GM19328 (cell line): Measurements from ENCODE around the gene TOM1L2.
"Not testable (repeated sequence)": the region's sequence is repeated elsewhere in the genome, so short reads cannot be mapped to it uniquely, and the experiment has no call there.

ENCODE experiments used
- ATAC-seq: cut with Tn5 transposase; IDR thresholded peaks from one replicate; pipeline ENCODE4 v1.9.1; 2021; ENCODE audit warnings: mild to moderate bottlenecking, moderate library complexity; ENCODE audit not compliant: unreplicated experiment

Gene TOM1L2

DNA sequence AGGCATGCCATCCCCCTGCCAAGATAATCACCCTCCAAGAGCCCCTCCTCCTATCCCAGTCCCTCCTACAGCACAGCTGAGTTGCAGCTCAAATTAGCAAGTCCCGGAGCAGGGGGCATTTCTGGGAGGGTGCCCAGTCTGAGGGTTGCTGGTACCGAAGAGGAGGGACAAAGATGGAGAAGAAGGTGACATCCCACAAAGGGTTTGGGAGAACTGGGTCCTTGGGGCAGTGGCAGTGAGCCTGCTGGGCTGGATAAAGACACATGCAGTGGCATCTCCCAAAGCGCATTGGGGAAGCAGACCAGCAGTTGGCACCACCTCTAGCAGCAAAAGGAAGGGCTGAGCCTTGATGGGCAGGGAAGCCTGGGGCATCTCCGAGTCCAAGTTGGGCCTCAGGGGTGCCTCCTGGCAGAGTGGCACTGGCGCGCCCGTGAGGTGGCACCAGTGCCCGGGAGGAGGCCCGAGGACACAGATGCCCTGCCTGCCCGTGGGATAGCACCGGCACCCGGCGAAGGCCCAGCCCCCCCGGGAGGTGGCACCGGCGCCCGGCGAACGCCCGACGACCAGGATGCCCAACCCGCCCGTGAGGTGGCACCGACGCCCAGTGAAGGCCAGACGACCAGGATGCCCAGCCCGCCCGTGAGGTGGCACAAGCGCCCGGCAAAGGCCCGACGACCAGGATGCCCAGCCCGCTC is 622 bp downstream of the TOM1L2 start:
- ATAC-seq, result no peak

DNA sequence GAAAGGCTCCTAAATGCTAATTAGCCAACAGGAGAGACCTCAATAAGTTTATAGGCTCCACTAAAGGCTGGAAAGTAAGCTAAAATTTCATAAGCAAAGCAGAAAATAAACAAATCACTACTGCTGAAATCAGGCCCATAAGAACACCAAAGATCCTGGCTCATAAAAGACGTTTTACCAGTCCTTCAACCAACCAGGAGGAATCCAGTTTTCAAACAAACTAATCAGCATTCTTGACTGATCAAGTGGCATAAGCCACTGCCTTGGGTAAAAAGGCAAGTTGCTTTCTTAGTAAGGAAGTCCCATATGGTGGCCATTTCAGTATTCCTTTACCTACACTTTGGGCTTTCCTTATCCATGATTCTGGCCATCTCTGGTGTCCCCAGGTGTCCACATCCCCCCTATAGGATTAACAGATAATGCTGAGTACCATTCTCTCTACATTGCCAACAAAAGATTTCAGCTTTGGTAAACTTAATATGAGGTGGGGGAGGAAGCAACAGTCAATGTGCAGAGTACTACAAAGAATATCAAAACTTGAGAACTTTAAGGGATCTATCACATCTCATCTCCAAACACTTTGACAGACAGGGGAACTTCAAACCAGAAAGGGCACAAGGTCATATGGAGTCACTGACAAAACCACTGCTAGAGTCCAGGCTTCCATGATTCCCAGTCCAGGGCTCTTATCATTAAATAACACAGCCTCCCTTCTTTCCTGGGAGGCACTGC is 1.3 kb downstream of the TOM1L2 start:
- no peak for ATAC-seq

DNA sequence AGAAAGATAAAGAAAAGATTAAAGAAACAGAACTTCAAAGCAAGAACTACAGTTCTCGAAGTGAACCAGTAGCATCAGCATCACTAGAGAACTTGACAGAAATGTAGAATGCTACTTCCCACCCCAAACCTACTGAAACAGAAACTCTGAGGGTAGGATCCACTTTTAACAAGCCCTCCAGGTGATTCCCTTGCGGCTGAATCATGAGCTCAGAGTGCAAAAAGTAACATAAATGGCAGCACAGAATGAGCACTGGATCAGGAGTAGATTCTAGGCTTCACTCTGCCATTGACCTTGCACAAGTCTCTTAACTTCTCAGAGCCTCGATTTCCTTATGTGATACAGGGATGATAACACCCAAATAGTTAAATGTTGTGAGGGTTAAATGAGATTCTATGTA is 5.8 kb downstream of the TOM1L2 start:
- ATAC-seq, result no peak

DNA sequence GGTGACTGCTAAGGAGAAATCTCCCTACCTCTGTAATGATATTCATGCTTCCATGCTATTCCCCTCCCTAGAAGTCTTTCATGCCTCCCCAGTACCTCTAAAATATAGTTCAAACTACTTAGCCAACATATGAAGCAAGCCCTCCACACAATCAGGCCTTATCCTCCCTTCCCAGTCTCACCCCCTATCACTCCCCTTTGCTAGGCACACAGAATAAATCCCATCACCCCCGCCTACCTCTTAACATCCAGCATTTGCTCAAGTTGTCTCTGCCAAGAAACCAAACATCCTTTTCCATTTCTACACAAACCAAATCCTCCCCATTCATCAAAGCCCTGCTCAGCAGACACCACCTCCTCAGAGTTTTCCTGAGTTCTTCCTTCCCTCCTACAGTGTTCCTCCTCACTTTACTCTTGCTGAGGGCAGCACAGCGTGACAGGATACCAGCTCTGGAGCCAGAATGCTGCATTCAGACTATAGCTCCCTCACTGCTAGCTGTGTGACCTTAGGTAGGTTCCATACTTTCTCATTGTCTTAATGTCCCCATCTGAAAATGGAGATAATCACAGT is 7.0 kb downstream of the TOM1L2 start:
- no peak for ATAC-seq

DNA sequence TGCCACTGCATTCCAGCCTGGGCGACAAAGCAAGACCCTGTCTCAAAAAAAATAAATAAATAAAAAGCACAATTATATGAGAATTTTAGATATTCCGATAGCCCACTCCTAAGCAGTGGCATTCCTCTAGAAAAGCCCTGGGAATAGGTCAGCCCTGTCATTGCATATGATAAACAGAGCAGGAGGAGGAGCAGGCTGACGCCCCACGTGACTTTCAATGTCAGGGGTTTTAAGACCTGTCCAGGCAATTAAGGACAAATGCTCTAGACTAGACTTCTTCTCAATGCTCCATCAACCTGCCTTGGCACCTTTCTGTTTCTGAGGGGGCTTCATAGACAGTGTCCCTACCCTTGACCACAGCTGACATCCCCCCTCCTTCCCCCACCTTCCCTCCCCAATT is 7.5 kb downstream of the TOM1L2 start:
- ATAC-seq, result no peak

DNA sequence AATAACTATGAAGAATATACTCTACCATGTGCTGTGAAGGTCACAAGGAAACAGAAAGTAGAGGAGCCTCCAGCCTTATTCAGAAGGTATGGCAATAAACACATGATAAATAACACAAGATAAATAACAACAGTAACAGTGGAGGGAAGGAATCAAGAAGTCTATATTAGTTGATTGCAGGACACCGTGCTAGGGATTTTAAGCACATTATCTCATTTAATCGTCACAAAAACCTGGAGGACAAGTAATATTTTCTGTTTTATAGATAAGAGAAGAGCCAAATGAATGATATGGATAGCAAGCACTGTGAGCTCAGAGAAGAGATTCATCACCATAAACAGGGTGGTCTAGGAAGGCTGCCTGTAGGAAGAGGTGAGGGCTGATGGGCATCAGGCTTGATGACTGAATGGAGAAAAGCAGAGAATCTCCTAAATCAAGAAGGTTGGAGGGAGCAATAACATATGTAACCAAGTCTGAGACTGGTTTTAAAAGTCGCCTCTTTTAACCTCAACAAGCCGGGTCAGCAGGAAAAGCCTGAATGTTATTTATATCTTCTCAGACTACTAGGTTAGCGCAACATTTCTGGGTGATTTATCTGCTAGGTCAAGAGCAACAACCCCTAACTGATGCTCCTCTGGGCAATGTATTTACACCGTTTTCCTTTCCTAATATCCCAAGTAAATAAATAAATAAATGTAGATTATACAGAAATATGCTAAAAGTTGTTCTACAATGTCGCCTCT is 8.3 kb downstream of the TOM1L2 start:
- ATAC-seq, result no peak

DNA sequence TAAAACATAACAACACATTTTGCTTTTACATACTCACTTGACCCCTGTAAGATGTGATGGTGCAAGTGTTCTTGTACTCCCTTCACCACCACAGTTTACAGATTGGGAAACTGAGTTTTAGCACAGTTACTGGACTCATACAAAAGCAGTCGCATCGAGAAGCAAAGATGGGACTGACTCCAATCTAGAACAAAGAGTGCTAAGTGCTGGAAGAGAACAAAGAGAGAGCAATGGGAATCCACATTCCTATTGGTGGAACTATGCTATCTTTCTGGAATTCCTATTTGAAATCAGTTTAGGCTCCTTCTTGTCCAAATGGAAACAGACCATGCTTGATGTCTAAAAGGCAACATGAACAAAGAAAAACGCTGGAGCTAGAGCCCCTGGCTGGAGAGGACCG is 9.1 kb downstream of the TOM1L2 start:
- no peak for ATAC-seq

DNA sequence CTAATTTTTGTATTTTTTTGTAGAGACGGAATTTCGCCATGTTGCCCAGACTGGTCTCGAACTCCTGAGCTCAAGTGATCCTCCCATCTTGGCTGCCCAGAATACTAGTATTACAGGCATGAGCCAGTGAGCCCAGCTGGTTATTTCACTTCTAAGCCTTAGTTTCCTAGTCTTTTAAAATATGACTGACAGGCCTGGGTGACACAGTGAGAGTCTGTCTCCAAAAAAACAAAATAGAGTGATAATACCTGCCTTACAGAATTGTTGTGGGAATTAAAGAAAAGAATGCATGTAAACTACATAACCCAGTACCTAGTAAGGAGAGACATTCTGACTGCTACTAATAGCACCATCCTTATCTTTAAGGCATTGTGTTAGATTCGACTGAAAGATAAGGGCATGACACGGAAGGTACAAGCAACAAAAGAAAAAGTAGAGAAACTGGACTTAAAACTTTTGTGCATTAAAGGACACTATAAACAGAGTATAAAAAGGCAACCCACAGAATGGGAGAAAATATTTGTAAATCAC is 11.6 kb downstream of the TOM1L2 start:
- no peak for ATAC-seq

DNA sequence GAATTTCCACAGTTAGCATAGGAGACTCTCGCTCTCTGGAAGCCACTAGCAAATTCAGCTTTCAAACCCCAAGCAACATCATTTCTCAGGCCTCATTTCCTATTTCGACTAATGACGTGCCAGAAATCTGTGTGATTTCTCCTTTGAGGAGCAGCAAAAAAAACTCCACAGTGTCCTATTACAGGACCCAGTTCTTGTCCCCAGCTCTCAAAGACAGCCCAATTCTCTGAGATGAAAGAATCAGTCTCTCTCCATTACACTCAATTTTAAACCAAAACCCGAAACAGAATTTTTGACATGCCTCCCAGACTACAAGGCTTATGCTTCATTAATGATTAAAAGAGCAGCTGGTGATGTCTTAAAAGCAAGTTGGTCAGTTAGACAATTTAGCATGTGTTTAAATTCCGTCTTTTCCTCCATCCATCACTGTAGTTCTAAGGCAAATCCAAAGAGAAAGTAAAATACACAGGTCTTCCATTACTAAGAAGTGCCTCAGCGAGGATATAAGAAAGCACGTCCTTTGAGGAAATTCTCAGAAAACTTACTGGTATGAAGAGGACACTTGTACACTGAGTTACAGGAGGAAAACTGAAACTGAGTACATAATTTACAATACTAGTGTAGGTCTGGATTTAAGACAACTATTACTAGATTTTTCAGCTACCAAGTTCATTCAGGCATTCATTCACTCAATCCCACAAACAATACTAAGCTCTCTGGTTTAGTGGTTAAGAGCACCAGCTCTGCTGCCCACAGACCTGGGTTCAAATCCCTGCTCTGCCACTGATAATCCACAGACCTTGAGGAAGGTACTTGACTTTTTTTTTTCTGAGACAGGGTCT is 12.5 kb downstream of the TOM1L2 start:
- ATAC-seq, result no peak

DNA sequence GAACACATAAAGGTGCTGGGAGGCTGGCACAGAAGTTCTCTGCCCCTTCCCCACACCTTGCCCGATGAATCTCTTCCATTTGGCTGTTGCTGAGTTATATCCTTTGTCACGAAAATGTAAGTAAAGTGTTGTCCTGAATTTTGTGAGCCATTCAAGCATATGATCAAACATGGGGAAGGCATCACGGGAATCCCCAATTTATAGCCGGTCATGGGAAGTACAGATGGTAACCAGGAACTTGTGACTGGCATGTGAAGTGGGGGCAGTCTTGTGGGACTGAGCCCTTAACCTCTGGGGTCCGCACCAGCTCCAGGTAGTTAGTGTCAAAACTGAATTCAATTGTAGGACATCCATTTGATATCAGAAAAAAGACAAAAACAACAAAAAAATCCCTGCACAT is 13.2 kb downstream of the TOM1L2 start:
- no peak for ATAC-seq

DNA sequence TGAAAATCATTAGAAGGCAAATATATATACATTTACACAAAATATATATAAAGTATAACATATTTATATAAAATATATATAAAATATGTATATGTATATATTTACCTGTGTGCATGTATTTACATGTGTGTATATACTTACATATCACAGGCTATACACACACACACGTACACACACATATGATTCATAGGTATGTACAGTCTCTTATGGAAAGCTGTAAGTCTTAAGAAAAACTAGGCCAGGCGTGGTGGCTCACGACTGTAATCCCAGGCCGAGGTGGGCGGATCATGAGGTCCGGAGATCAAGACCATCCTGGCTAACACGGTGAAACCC is 14.7 kb downstream of the TOM1L2 start:
- no peak for ATAC-seq

DNA sequence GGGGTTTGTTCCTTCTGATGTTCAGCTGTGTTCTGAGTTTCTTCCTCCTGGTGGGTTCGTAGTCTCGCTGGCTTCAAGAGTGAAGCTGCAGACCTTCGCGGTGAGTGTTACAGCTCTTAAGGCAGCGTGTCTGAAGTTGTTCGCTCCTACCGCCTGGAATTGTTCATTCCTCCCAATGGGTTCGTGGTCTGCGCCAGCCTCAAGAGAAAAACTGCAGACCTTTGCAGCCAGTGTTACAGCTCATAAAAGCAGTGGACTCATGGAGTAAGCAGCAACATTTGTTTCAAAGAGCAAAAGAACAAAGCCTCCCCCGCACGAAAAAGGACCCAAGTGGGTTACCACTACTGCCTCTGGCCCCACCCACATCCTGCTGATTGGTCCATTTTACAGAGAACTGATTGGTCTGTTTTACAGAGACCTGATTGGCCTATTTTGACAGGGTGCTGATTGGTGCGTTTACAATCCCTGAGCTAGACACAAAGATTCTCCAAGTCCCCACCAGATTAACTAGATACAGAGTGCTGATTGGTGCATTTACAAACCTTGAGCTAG is 16.3 kb downstream of the TOM1L2 start:
- not testable (repeated sequence) for ATAC-seq

DNA sequence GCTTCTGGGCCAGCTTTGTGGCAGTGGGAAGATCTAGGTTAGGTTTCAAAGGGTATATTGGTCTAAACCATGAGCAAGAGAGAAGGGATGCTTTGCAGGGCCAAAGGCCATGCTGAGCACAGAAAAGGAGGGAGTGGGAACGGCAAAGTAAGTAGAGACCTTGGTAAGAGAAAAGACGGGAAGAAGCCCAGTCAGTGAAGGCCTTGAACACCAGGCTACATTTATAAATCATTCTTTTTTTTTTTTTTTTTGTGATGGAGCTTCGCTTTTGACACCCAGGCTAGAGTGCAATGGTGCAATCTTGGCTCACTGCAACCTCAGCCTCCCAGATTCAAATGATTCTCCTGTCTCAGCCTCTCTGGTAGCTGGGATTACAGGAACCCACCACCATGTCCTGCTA is 18.1 kb downstream of the TOM1L2 start:
- no peak for ATAC-seq

DNA sequence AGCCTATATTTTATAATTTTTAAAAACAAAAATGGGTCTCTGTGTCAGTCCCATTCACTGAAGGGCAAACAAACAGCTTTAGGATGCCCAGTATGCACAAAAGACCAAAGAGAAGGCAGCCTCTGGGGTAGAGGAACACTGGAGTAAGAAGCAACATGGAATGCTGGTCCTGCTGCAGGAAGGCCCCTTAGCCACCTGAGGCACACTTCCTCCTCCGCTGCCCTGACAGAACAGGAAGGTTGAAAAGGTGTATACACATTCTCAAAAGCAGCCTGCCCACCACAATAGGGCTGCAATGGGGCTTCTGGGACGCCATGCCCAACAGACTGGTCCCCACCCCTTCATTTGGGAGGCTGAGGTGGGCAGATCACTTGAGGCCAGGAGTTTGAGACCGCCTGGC is 19.5 kb downstream of the TOM1L2 start:
- ATAC-seq, result no peak

DNA sequence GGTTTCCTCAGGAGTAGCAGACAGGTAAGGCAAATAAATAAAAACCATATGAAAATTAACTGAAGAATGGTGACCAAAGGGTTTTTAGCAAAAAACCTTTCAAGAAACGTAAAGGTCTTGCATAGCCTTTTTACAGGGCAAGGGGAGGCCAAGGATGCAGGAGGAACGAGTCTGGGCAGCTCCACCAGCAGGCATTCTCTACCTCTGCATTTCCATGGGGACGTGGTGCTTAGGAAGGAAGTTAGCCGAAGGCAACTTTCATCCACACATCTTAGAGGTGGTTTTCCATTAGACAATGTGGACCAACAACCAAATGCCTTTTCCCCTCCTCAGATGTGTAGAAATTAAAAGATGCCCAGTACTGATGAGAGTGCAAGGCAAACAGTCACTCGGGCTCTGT is 20.7 kb downstream of the TOM1L2 start:
- ATAC-seq, result no peak

DNA sequence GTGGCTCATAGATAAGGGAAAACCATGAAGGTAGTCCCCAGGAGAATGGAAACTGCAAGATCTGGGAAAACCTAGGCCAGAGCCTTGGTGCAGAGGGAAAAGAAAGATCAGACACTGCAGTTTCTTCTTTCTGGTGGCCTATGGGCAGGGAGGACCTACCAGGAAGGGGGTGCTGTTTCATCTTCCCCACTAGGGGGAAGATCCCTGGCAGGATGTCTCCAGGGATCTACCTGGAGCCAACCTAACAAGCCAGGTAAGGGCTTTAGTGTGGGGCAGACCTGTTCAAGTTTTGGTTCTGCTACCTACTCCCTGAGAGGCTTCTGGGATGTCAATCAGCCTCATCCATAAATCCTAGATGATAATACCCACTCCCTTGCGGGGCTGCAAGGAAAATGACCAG is 21.4 kb downstream of the TOM1L2 start:
- no peak for ATAC-seq

DNA sequence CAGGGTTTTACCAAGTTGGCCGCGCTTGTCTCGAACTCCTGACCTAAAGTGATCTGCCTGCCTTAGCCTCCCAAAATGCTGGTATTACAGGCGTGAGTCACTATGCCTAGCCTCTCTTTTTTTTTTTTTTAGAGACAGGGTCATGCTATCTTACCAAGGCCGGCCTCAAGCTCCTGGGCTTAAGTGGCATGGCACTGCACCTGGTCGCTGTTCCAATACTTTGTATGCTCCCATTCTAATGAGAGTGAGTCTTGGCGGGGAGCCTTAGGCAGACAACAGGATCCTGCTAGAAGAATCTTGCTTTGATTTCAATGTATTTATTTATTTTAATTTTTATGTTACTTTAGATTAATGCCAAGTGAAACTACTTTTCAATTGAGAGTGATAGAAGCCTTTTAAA is 21.9 kb downstream of the TOM1L2 start:
- no peak for ATAC-seq

DNA sequence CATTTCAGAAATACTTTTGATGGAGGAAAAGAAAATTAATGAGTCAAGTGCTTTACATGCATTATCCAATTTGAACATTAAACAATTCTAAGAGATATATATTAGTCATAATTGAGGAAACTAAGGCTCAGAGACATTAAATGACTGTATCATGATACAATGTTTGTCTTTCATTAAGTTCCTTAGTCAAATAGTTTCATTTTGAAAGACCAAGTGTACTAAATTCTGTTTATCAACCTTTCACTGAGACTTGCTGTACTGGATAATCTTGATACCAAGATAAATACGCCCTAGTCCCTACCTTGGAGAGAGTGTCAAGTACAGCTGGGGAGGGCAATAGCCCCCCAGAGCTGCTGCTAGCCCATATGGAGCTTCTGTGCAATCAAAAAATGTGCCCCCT is 24.2 kb downstream of the TOM1L2 start:
- no peak for ATAC-seq

DNA sequence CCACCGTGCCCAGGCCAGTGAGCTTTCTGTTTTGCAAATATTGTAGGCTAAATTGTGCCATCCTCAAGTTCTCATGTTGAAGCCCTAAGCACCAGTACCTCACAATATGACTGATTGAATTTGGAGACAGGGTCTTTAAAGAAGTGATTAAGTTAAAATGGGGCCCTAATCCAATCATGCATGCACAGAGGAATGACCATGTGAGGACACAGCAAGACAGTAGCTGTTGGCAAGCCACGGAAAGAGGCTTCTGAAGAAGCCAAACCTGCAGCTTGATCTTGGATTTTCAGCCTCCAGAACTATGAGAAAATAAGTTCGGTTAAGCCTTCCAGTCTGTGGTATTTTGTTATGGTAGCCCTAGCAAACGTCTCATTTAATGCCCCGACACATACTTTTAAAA is 24.9 kb downstream of the TOM1L2 start:
- ATAC-seq, result no peak

DNA sequence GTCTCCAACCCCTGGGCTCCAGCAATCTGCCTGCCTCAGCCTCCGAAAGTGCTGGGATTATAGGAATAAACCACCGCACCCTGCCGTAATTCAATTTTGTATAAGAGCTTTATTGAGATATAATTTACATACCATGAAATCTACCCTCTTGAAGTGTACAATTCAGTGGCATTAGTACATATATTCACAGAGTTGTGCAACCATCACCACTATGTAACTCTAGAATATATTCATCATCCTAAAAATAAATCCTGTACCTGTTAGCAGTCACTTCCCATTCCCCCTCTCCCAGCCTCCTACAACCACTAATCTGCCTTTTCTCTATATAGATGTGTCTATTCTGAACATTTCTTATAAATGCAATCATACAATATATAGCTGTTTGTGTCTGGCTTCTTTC is 26.1 kb downstream of the TOM1L2 start:
- no peak for ATAC-seq
